Measurements from ENCODE around the gene CLEC7A. TPM values are rescaled to one million over a fixed set of nuclear protein-coding genes. Genes with fewer than 3 reads are reported as not detected.

The CLEC7A gene
- total RNA-seq, 1 donor = 0.36 TPM

GRCh38 chr12:10070380-10070779 is 59.6 kb downstream of the CLEC7A start:
- H3K9me3 ChIP-seq (ENCODE audit: low read depth, low read length) = no peaks in the 10 kb centered on the region
- no peak overlapping the region for H3K27ac ChIP-seq (ENCODE audit: low read depth, low read length)
- no peak overlapping the region for H3K4me3 ChIP-seq (ENCODE audit: insufficient read depth, low read length)
- TF ChIP-seq, protein P1, sequence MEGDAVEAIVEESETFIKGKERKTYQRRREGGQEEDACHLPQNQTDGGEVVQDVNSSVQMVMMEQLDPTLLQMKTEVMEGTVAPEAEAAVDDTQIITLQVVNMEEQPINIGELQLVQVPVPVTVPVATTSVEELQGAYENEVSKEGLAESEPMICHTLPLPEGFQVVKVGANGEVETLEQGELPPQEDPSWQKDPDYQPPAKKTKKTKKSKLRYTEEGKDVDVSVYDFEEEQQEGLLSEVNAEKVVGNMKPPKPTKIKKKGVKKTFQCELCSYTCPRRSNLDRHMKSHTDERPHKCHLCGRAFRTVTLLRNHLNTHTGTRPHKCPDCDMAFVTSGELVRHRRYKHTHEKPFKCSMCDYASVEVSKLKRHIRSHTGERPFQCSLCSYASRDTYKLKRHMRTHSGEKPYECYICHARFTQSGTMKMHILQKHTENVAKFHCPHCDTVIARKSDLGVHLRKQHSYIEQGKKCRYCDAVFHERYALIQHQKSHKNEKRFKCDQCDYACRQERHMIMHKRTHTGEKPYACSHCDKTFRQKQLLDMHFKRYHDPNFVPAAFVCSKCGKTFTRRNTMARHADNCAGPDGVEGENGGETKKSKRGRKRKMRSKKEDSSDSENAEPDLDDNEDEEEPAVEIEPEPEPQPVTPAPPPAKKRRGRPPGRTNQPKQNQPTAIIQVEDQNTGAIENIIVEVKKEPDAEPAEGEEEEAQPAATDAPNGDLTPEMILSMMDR (IDR thresholded peaks at IDR 0.05; ENCODE audit: extremely low read depth, low read depth, low read length) = no peak
- no peak for DNase-seq (ENCODE audit: insufficient read length, low spot score, missing footprints)
- no peak overlapping the region for H2AFZ ChIP-seq (ENCODE audit: low read length)
- no peaks in the 10 kb centered on the region for H4K20me1 ChIP-seq (ENCODE audit: insufficient read depth, low read length)
- H3K4me2 ChIP-seq (ENCODE audit: insufficient read depth, low read length) = no peak overlapping the region
- H3K27me3 ChIP-seq (ENCODE audit: insufficient read depth, low read length) = no peaks in the 10 kb centered on the region
- no peaks in the 10 kb centered on the region for H3K79me2 ChIP-seq (ENCODE audit: insufficient read depth, low read length)
- H3K4me1 ChIP-seq (ENCODE audit: insufficient read depth, low read length) = no peaks in the 10 kb centered on the region
- H3K36me3 ChIP-seq (ENCODE audit: insufficient read depth, low read length) = no peaks in the 10 kb centered on the region

DNA sequence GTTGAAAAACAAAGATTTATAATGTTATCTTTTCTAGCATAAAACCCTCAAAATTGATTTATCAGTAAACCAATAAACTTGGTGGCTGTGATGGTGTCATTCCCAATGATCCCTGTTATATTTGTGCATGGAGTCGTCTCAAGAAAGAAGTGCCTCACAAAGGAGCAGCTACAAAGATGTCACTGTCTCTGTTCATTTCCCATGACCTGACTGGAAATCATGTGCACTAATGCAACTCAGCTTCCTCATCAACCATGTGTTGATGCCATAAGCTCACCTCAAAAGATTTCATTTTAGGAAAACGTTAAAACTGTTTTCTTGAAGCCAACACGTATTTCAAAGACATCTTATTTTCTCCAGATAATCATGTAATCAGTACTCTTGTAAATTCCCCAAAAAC is 60.0 kb downstream of the CLEC7A start:
- TF ChIP-seq, protein P1 (IDR thresholded peaks at IDR 0.05; ENCODE audit: extremely low read depth, low read depth, low read length) = no peak
- Histone ChIP-seq H3K4me1 (ENCODE audit: insufficient read depth, low read length) (no peaks in the 10 kb centered on the region), H4K20me1 (ENCODE audit: insufficient read depth, low read length) (no peaks in the 10 kb centered on the region), H3K36me3 (ENCODE audit: insufficient read depth, low read length) (no peaks in the 10 kb centered on the region), H3K4me3 (ENCODE audit: insufficient read depth, low read length) (no peak overlapping the region), H3K79me2 (ENCODE audit: insufficient read depth, low read length) (no peaks in the 10 kb centered on the region), H3K27ac (ENCODE audit: low read depth, low read length) (no peak overlapping the region), H3K9me3 (ENCODE audit: low read depth, low read length) (no peaks in the 10 kb centered on the region), H3K27me3 (ENCODE audit: insufficient read depth, low read length) (no peaks in the 10 kb centered on the region), H3K4me2 (ENCODE audit: insufficient read depth, low read length) (no peak overlapping the region), H2AFZ (ENCODE audit: low read length) (no peak overlapping the region)
- DNase-seq (ENCODE audit: insufficient read length, low spot score, missing footprints) = no peak

DNA sequence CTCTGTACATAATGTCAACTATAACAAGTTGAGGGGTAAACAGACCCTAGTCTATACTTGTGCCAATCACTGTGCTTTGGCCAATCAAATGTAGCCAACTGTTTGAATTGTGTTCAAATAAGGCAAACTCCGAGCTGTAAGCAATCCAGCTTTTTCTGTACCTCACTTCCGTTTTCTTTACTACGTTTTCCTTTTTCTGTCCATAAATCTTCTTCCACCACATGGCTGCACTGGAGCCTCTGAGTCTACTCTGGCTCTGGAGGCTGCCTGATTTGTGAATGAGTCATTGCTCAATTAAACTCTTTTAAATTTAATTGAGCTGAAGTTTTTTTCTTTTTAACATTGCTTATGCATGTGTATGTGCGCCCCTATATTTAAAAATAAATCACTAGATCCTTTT is 60.9 kb downstream of the CLEC7A start:
- no peak for DNase-seq (ENCODE audit: insufficient read length, low spot score, missing footprints)
- Histone ChIP-seq H3K27ac (ENCODE audit: low read depth, low read length) (no peak overlapping the region), H3K4me1 (ENCODE audit: insufficient read depth, low read length) (no peaks in the 10 kb centered on the region), H3K27me3 (ENCODE audit: insufficient read depth, low read length) (no peaks in the 10 kb centered on the region), H3K4me3 (ENCODE audit: insufficient read depth, low read length) (no peak overlapping the region), H3K4me2 (ENCODE audit: insufficient read depth, low read length) (no peak overlapping the region), H3K9me3 (ENCODE audit: low read depth, low read length) (no peaks in the 10 kb centered on the region), H3K79me2 (ENCODE audit: insufficient read depth, low read length) (no peaks in the 10 kb centered on the region), H4K20me1 (ENCODE audit: insufficient read depth, low read length) (no peaks in the 10 kb centered on the region), H2AFZ (ENCODE audit: low read length) (no peak overlapping the region), H3K36me3 (ENCODE audit: insufficient read depth, low read length) (no peaks in the 10 kb centered on the region)
- TF ChIP-seq, protein P1 (IDR thresholded peaks at IDR 0.05; ENCODE audit: extremely low read depth, low read depth, low read length) = no peak

- H3K4me2 ChIP-seq (ENCODE audit: insufficient read depth, low read length) = no peak overlapping the region
- no peak overlapping the region for H3K4me3 ChIP-seq (ENCODE audit: insufficient read depth, low read length)
- H3K9me3 ChIP-seq (ENCODE audit: low read depth, low read length) = no peaks in the 10 kb centered on the region
- no peak overlapping the region for H3K27ac ChIP-seq (ENCODE audit: low read depth, low read length)
- no peak for DNase-seq (ENCODE audit: insufficient read length, low spot score, missing footprints)
- no peak overlapping the region for H2AFZ ChIP-seq (ENCODE audit: low read length)
- H3K4me1 ChIP-seq (ENCODE audit: insufficient read depth, low read length) = no peaks in the 10 kb centered on the region
- no peaks in the 10 kb centered on the region for H3K27me3 ChIP-seq (ENCODE audit: insufficient read depth, low read length)
- no peaks in the 10 kb centered on the region for H3K79me2 ChIP-seq (ENCODE audit: insufficient read depth, low read length)
- H3K36me3 ChIP-seq (ENCODE audit: insufficient read depth, low read length) = no peaks in the 10 kb centered on the region
- TF ChIP-seq, protein P1 (IDR thresholded peaks at IDR 0.05; ENCODE audit: extremely low read depth, low read depth, low read length) = no peak
- H4K20me1 ChIP-seq (ENCODE audit: insufficient read depth, low read length) = no peaks in the 10 kb centered on the region
These were observed 61.4 kb downstream of the CLEC7A start for GRCh38 chr12:10068644-10069043.
